Measurements from ENCODE around the gene WDR19.

Gene WDR19

GRCh38 chr4:39157520-39157919 lies 24.8 kb upstream of the WDR19 start:
- in situ Hi-C loops (cut with HindIII; ENCODE audit: low pct_ligation_motif_present, low sequenced_read_pairs): no loop called here
- no peaks in the 10 kb centered on the region for H3K27me3 ChIP-seq (replicated peaks)
- no peaks in the 10 kb centered on the region for H3K36me3 ChIP-seq (replicated peaks)
- no peak overlapping the region for H3K4me3 ChIP-seq (ENCODE audit: low read depth, low read length)
- no peak overlapping the region for H3K27ac ChIP-seq
- TF ChIP-seq CTCF (IDR thresholded peaks at IDR 0.05; ENCODE audit: low read depth, low read length, missing control alignments): no peak
- no peak for DNase-seq

- no peak for TF ChIP-seq CTCF (IDR thresholded peaks at IDR 0.05; ENCODE audit: low read depth, low read length, missing control alignments)
- H3K27me3 ChIP-seq (replicated peaks): no peaks in the 10 kb centered on the region
- no peaks in the 10 kb centered on the region for H3K36me3 ChIP-seq (replicated peaks)
- no peak overlapping the region for H3K27ac ChIP-seq
- in situ Hi-C loops (cut with HindIII; ENCODE audit: low pct_ligation_motif_present, low sequenced_read_pairs): no loop called here
- H3K4me3 ChIP-seq (ENCODE audit: low read depth, low read length): no peak overlapping the region
- no peak for DNase-seq
These were observed 16.2 kb upstream of the WDR19 start for GRCh38 chr4:39166177-39166576.

GRCh38 chr4:39166669-39167068 lies 15.7 kb upstream of the WDR19 start:
- Histone ChIP-seq H3K27ac (no peak overlapping the region), H3K36me3 (replicated peaks) (no peaks in the 10 kb centered on the region), H3K4me3 (ENCODE audit: low read depth, low read length) (no peak overlapping the region), H3K27me3 (replicated peaks) (no peaks in the 10 kb centered on the region)
- DNase-seq: no peak
- in situ Hi-C loops (cut with HindIII; ENCODE audit: low pct_ligation_motif_present, low sequenced_read_pairs): no loop called here
- TF ChIP-seq CTCF (IDR thresholded peaks at IDR 0.05; ENCODE audit: low read depth, low read length, missing control alignments): no peak

- Histone ChIP-seq H3K4me3 (ENCODE audit: low read depth, low read length) (no peak overlapping the region), H3K27ac (no peak overlapping the region), H3K36me3 (replicated peaks) (no peaks in the 10 kb centered on the region), H3K27me3 (replicated peaks) (no peaks in the 10 kb centered on the region)
- DNase-seq: peak; percentile 24
- TF ChIP-seq CTCF (IDR thresholded peaks at IDR 0.05; ENCODE audit: low read depth, low read length, missing control alignments): no peak
- in situ Hi-C loops (cut with HindIII; ENCODE audit: low pct_ligation_motif_present, low sequenced_read_pairs): no loop called here
These were observed 12.9 kb upstream of the WDR19 start for GRCh38 chr4:39169426-39169825.

- Histone ChIP-seq H3K36me3 (replicated peaks) (no peaks in the 10 kb centered on the region), H3K27me3 (replicated peaks) (no peaks in the 10 kb centered on the region), H3K27ac (no peak overlapping the region), H3K4me3 (ENCODE audit: low read depth, low read length) (no peak overlapping the region)
- in situ Hi-C loops (cut with HindIII; ENCODE audit: low pct_ligation_motif_present, low sequenced_read_pairs): no loop called here
- no peak for DNase-seq
- TF ChIP-seq CTCF (IDR thresholded peaks at IDR 0.05; ENCODE audit: low read depth, low read length, missing control alignments): no peak
These were observed 12.0 kb upstream of the WDR19 start for GRCh38 chr4:39170301-39170700.

GRCh38 chr4:39178706-39179105 lies 3.6 kb upstream of the WDR19 start:
- Histone ChIP-seq H3K4me3 (ENCODE audit: low read depth, low read length) (no peak overlapping the region), H3K27me3 (replicated peaks) (no peaks in the 10 kb centered on the region), H3K36me3 (replicated peaks) (no peaks in the 10 kb centered on the region), H3K27ac (no peak overlapping the region)
- no peak for TF ChIP-seq CTCF (IDR thresholded peaks at IDR 0.05; ENCODE audit: low read depth, low read length, missing control alignments)
- DNase-seq: no peak
- in situ Hi-C loops (cut with HindIII; ENCODE audit: low pct_ligation_motif_present, low sequenced_read_pairs): no loop called here

Data from brain microvascular endothelial cell (primary cell).